NCI-H748 (cell line): ENCODE results near the gene MAST1.
"Not testable (repeated sequence)": the region's sequence is repeated elsewhere in the genome, so short reads cannot be mapped to it uniquely, and the experiment has no call there.

ENCODE experiments used
- DNase-seq: peaks from one replicate; lab custom pipeline; 2025; ENCODE audit not compliant: unreplicated experiment; lab: John Stamatoyannopoulos, UW

MAST1 gene

GRCh38 chr19:12838886-12839756 is 806 bp downstream of the MAST1 start:
- peak; percentile 41 for DNase-seq

- peak; percentile 54 for DNase-seq
Observed at GRCh38 chr19:12840091-12841079, 2.1 kb downstream of the MAST1 start.

- no peak for DNase-seq
Observed at GRCh38 chr19:12841094-12841493, 2.8 kb downstream of the MAST1 start.

GRCh38 chr19:12842511-12842910 is 4.2 kb downstream of the MAST1 start:
- DNase-seq = no peak

GRCh38 chr19:12843328-12843727 is 5.0 kb downstream of the MAST1 start:
- DNase-seq = no peak

- no peak for DNase-seq
Observed at GRCh38 chr19:12843999-12844732, 5.9 kb downstream of the MAST1 start.

- not testable (repeated sequence) for DNase-seq
Observed at GRCh38 chr19:12846613-12847012, 8.3 kb downstream of the MAST1 start.

- peak; percentile 66 for DNase-seq
Observed at GRCh38 chr19:12847159-12848139, 9.1 kb downstream of the MAST1 start.

GRCh38 chr19:12856653-12857052 is 18.3 kb downstream of the MAST1 start:
- no peak for DNase-seq

GRCh38 chr19:12858041-12858928 is 20.0 kb downstream of the MAST1 start:
- no peak for DNase-seq

GRCh38 chr19:12859546-12859945 is 21.2 kb downstream of the MAST1 start:
- DNase-seq = no peak

GRCh38 chr19:12864143-12864542 is 25.8 kb downstream of the MAST1 start:
- no peak for DNase-seq

- no peak for DNase-seq
Observed at GRCh38 chr19:12864721-12865715, 26.7 kb downstream of the MAST1 start.

GRCh38 chr19:12865746-12866415 is 27.6 kb downstream of the MAST1 start:
- DNase-seq = no peak

- no peak for DNase-seq
Observed at GRCh38 chr19:12866416-12867119, 28.3 kb downstream of the MAST1 start.
